Measurements from ENCODE around the gene HS3ST5. TPM values are rescaled to one million over a fixed set of nuclear protein-coding genes. Genes with fewer than 3 reads are reported as not detected.

The HS3ST5 gene
- total and polyA plus RNA-seq, 4 donors = not detected

- Histone ChIP-seq H3K27ac (ENCODE audit: low read depth in 1 of 2, low read length in 2 of 2) (no peak overlapping the region), H3K9ac (ENCODE audit: low read depth in 1 of 2, low read length in 2 of 2) (no peak overlapping the region), H3K4me1 (ENCODE audit: control insufficient read depth in 4 of 4, insufficient read depth in 4 of 4, low read length in 3 of 4) (no peaks in the 10 kb centered on the region), H3K4me3 (ENCODE audit: low read depth in 1 of 3, low read length in 3 of 3) (no peak overlapping the region), H3K9me3 (ENCODE audit: control insufficient read depth in 4 of 4, low read length in 3 of 4) (no peaks in the 10 kb centered on the region), H3K27me3 (ENCODE audit: control insufficient read depth in 4 of 4, insufficient read depth in 4 of 4, low read length in 3 of 4) (no peaks in the 10 kb centered on the region), H3K36me3 (ENCODE audit: control insufficient read depth in 4 of 4, insufficient read depth in 3 of 4, low read depth in 1 of 4, low read length in 3 of 4) (no peaks in the 10 kb centered on the region)
- TF ChIP-seq FOXA1 (IDR thresholded peaks at IDR 0.05) (no peak), RXRA (IDR thresholded peaks at IDR 0.05) (no peak), JUND (IDR thresholded peaks at IDR 0.05) (no peak), ATF3 (IDR thresholded peaks at IDR 0.05) (no peak)
- TF ChIP-seq, protein P1, sequence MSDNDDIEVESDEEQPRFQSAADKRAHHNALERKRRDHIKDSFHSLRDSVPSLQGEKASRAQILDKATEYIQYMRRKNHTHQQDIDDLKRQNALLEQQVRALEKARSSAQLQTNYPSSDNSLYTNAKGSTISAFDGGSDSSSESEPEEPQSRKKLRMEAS (IDR thresholded peaks at IDR 0.05) = no peak
- no peak for DNase-seq (ENCODE audit: low spot score)
- 73% methylated on average over 3 of the region's 3 CpGs for WGBS
Observed at GRCh38 chr6:114075777-114076176, 267.0 kb downstream of the HS3ST5 start.

DNA sequence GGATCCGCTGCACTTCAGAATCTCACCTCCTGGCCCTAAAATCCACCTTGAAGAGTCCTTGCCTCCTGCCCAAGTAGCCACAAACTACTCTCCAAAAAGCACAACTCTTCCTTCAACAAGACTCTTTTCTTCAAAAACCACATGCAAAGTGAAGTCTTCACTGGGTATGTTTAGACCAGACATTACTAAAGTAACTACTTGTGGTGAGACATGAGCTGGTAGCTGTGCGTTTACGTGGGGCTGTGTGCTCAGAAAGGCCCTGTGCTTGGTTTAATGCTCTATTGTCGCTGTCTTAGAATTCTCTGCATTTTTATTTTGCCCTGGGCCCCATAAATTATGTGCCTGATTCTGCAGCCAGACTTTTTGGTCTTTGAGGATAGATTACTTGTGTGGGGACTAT is 267.5 kb downstream of the HS3ST5 start:
- Histone ChIP-seq H3K4me3 (ENCODE audit: low read depth in 1 of 3, low read length in 3 of 3) (no peak overlapping the region), H3K36me3 (ENCODE audit: control insufficient read depth in 4 of 4, insufficient read depth in 3 of 4, low read depth in 1 of 4, low read length in 3 of 4) (no peaks in the 10 kb centered on the region), H3K4me1 (ENCODE audit: control insufficient read depth in 4 of 4, insufficient read depth in 4 of 4, low read length in 3 of 4) (no peaks in the 10 kb centered on the region), H3K27me3 (ENCODE audit: control insufficient read depth in 4 of 4, insufficient read depth in 4 of 4, low read length in 3 of 4) (no peaks in the 10 kb centered on the region), H3K9me3 (ENCODE audit: control insufficient read depth in 4 of 4, low read length in 3 of 4) (no peaks in the 10 kb centered on the region), H3K27ac (ENCODE audit: low read depth in 1 of 2, low read length in 2 of 2) (no peak overlapping the region), H3K9ac (ENCODE audit: low read depth in 1 of 2, low read length in 2 of 2) (no peak overlapping the region)
- WGBS = 94% methylated on average over 4 of the region's 4 CpGs
- TF ChIP-seq HNF4A (conservative IDR thresholded peaks at IDR 0.05) (no peak), SP1 (IDR thresholded peaks at IDR 0.05) (no peak), NR2F2 (IDR thresholded peaks at IDR 0.05) (no peak), FOXA1 (IDR thresholded peaks at IDR 0.05) (no peak), RXRA (IDR thresholded peaks at IDR 0.05) (no peak)
- DNase-seq (ENCODE audit: low spot score) = no peak

GRCh38 chr6:114068771-114069170 is 274.1 kb downstream of the HS3ST5 start:
- WGBS = 77% methylated on average over 3 of the region's 3 CpGs
- H3K9me3 ChIP-seq (ENCODE audit: control insufficient read depth in 4 of 4, low read length in 3 of 4) = no peaks in the 10 kb centered on the region
- no peak for DNase-seq (ENCODE audit: low spot score)
- H3K4me3 ChIP-seq (ENCODE audit: low read depth in 1 of 3, low read length in 3 of 3) = no peak overlapping the region
- H3K27ac ChIP-seq (ENCODE audit: low read depth in 1 of 2, low read length in 2 of 2) = no peak overlapping the region
- H3K4me1 ChIP-seq (ENCODE audit: control insufficient read depth in 4 of 4, insufficient read depth in 4 of 4, low read length in 3 of 4) = no peaks in the 10 kb centered on the region
- H3K36me3 ChIP-seq (ENCODE audit: control insufficient read depth in 4 of 4, insufficient read depth in 3 of 4, low read depth in 1 of 4, low read length in 3 of 4) = no peaks in the 10 kb centered on the region
- H3K9ac ChIP-seq (ENCODE audit: low read depth in 1 of 2, low read length in 2 of 2) = no peak overlapping the region
- TF ChIP-seq TAF1 (conservative IDR thresholded peaks at IDR 0.05) (no peak), YY1 (IDR thresholded peaks at IDR 0.05) (no peak)
- peaks cover 0 to 14% (median 0%) of the 10 kb centered on the region in 4 donors for H3K27me3 ChIP-seq (ENCODE audit: control insufficient read depth in 4 of 4, insufficient read depth in 4 of 4, low read length in 3 of 4)

GRCh38 chr6:114068116-114068515 is 274.7 kb downstream of the HS3ST5 start:
- no peak for DNase-seq (ENCODE audit: low spot score)
- no peaks in the 10 kb centered on the region for H3K9me3 ChIP-seq (ENCODE audit: control insufficient read depth in 4 of 4, low read length in 3 of 4)
- 90% methylated on average over 2 of the region's 2 CpGs for WGBS
- H3K27ac ChIP-seq (ENCODE audit: low read depth in 1 of 2, low read length in 2 of 2) = no peak overlapping the region
- H3K36me3 ChIP-seq (ENCODE audit: control insufficient read depth in 4 of 4, insufficient read depth in 3 of 4, low read depth in 1 of 4, low read length in 3 of 4) = no peaks in the 10 kb centered on the region
- H3K27me3 ChIP-seq (ENCODE audit: control insufficient read depth in 4 of 4, insufficient read depth in 4 of 4, low read length in 3 of 4) = peaks cover 0 to 14% (median 0%) of the 10 kb centered on the region in 4 donors
- H3K4me3 ChIP-seq (ENCODE audit: low read depth in 1 of 3, low read length in 3 of 3) = no peak overlapping the region
- no peaks in the 10 kb centered on the region for H3K4me1 ChIP-seq (ENCODE audit: control insufficient read depth in 4 of 4, insufficient read depth in 4 of 4, low read length in 3 of 4)
- H3K9ac ChIP-seq (ENCODE audit: low read depth in 1 of 2, low read length in 2 of 2) = no peak overlapping the region
- no peak for TF ChIP-seq NR2F2 (IDR thresholded peaks at IDR 0.05)
- TF ChIP-seq, protein P1 (IDR thresholded peaks at IDR 0.05) = no peak
- no peak for TF ChIP-seq JUND (IDR thresholded peaks at IDR 0.05)
- TF ChIP-seq CTCF (IDR thresholded peaks at IDR 0.05; ENCODE audit: low read depth, low read length, missing input control) = no peak
- no peak for TF ChIP-seq HNF4G (IDR thresholded peaks at IDR 0.05)
- no peak for TF ChIP-seq FOXA1 (IDR thresholded peaks at IDR 0.05)
- TF ChIP-seq RAD21 (IDR thresholded peaks at IDR 0.05) = no peak
- no peak for TF ChIP-seq YY1 (IDR thresholded peaks at IDR 0.05)
- no peak for TF ChIP-seq GABPA (IDR thresholded peaks at IDR 0.05 in 1 of 2, conservative IDR thresholded peaks at IDR 0.05 in 1 of 2)
- no peak for TF ChIP-seq TAF1 (conservative IDR thresholded peaks at IDR 0.05)
- no peak for TF ChIP-seq EGR1 (IDR thresholded peaks at IDR 0.05; ENCODE audit: low read depth in 2 of 2)
- no peak for TF ChIP-seq REST (IDR thresholded peaks at IDR 0.05)
- TF ChIP-seq SP1 (IDR thresholded peaks at IDR 0.05) = no peak
- no peak for TF ChIP-seq FOXA2 (IDR thresholded peaks at IDR 0.05)
- no peak for TF ChIP-seq ATF3 (IDR thresholded peaks at IDR 0.05)
- TF ChIP-seq RXRA (IDR thresholded peaks at IDR 0.05) = no peak
